Astrocyte (in vitro differentiated cells and primary cell): ENCODE results near the gene RAB40C. TPM values are rescaled to one million over a fixed set of nuclear protein-coding genes. Genes with fewer than 3 reads are reported as not detected.

Experiments used
- DNase-seq: peaks from one replicate; pipeline ENCODE4 v3.0.0-alpha.2; 2010; ENCODE audit warnings: low read depth
- FAIRE-seq: peaks from 2 replicates; lab custom pipeline; 2011; peaks lifted over from hg19 to GRCh38; lab: Jason Lieb, UNC
- H2AFZ ChIP-seq: 2 replicates; pipeline ENCODE4 v1.6.0; 2012; ENCODE audit warnings: low read depth, low read length, inconsistent platforms
- H3K27ac ChIP-seq: 2 replicates; pipeline ENCODE4 v1.5.1; 2011; ENCODE audit warnings: low read depth, low read length, inconsistent platforms
- H3K27me3 ChIP-seq: 2 replicates; pipeline ENCODE4 v1.6.0; 2011; ENCODE audit warnings: low read length, inconsistent platforms; ENCODE audit not compliant: insufficient read depth
- H3K36me3 ChIP-seq: 2 replicates; pipeline ENCODE4 v1.5.1; 2011; ENCODE audit warnings: low read length, inconsistent platforms; ENCODE audit not compliant: insufficient read depth
- H3K4me1 ChIP-seq: 2 replicates; pipeline ENCODE4 v1.5.1; 2011; ENCODE audit warnings: low read length, inconsistent platforms; ENCODE audit not compliant: insufficient read depth
- H3K4me2 ChIP-seq: 2 replicates; pipeline ENCODE4 v1.6.0; 2012; ENCODE audit warnings: low read length, inconsistent platforms
- H3K4me3 ChIP-seq: 2 replicates; pipeline ENCODE4 v1.5.1; 2011; ENCODE audit warnings: low read depth, mild to moderate bottlenecking, low read length, inconsistent platforms; ENCODE audit not compliant: insufficient read depth
- H3K79me2 ChIP-seq: 2 replicates; pipeline ENCODE4 v1.6.0; 2012; ENCODE audit warnings: mild to moderate bottlenecking, low read length, inconsistent platforms; ENCODE audit not compliant: insufficient read depth
- H3K9ac ChIP-seq: 2 replicates; pipeline ENCODE4 v1.6.0; 2012; ENCODE audit warnings: mild to moderate bottlenecking, low read length, inconsistent platforms
- H3K9me3 ChIP-seq: 2 replicates; pipeline ENCODE4 v1.5.1; 2012; ENCODE audit warnings: low read depth, mild to moderate bottlenecking, low read length, inconsistent platforms; ENCODE audit not compliant: insufficient read depth
- H4K20me1 ChIP-seq: 2 replicates; pipeline ENCODE4 v1.6.0; 2012; ENCODE audit warnings: low read length, inconsistent platforms; ENCODE audit not compliant: insufficient read depth
- H3K27ac Mint-ChIP-seq: one replicate; pipeline ENCODE4 v1.8.0; 2021; ENCODE audit warnings: mild to moderate bottlenecking, mixed read lengths; ENCODE audit not compliant: unreplicated experiment
- H3K27me3 Mint-ChIP-seq: one replicate; pipeline ENCODE4 v1.8.0; 2021; ENCODE audit warnings: low read depth, mixed read lengths; ENCODE audit not compliant: unreplicated experiment
- H3K36me3 Mint-ChIP-seq: one replicate; pipeline ENCODE4 v1.8.0; 2021; ENCODE audit warnings: low read depth, mixed read lengths; ENCODE audit not compliant: unreplicated experiment
- H3K4me1 Mint-ChIP-seq: one replicate; pipeline ENCODE4 v1.8.0; 2021; ENCODE audit warnings: low read depth, mixed read lengths; ENCODE audit not compliant: unreplicated experiment
- H3K4me3 Mint-ChIP-seq: one replicate; pipeline ENCODE4 v1.8.0; 2021; ENCODE audit warnings: mild to moderate bottlenecking, moderate library complexity, mixed read lengths; ENCODE audit not compliant: unreplicated experiment
- H3K9me3 Mint-ChIP-seq: one replicate; pipeline ENCODE4 v1.8.0; 2021; ENCODE audit warnings: mild to moderate bottlenecking, mixed read lengths; ENCODE audit not compliant: unreplicated experiment
- CTCF ChIP-seq: IDR thresholded peaks from 2 replicates; pipeline ENCODE4 v1.5.1; 2011; ENCODE audit warnings: low read depth, mild to moderate bottlenecking, inconsistent platforms, low read length, moderate library complexity; ENCODE audit not compliant: insufficient read depth
- EZH2 ChIP-seq: IDR thresholded peaks from 2 replicates; pipeline ENCODE4 v1.6.1; 2012; ENCODE audit warnings: mild to moderate bottlenecking, low read length, inconsistent platforms; ENCODE audit not compliant: insufficient read depth
- total RNA-seq: library from RNA; stranded (reverse); gene quantifications from 2 replicates; pipeline ENCODE4 v1.2.1, GENCODE V29; 2021

Gene RAB40C
- total RNA-seq, 1 donor from 2014 or later, result 13.0 TPM

GRCh38 chr16:580946-581498 is 8.8 kb upstream of the RAB40C start:
- Histone ChIP-seq H3K27ac (no peak overlapping the region), H3K4me2 (no peak overlapping the region), H3K4me3 (no peak overlapping the region), H2AFZ (no peak overlapping the region), H3K4me1 (no peaks in the 10 kb centered on the region), H3K36me3 (no peaks in the 10 kb centered on the region), H3K9me3 (no peaks in the 10 kb centered on the region), H3K9ac (no peak overlapping the region), H4K20me1 (peaks cover 6% of the 10 kb centered on the region), H3K79me2 (no peaks in the 10 kb centered on the region), H3K27me3 (no peaks in the 10 kb centered on the region)
- H3K27me3 Mint-ChIP-seq, result no peaks in the 10 kb centered on the region
- no peak overlapping the region for H3K27ac Mint-ChIP-seq
- DNase-seq, result no peak
- TF ChIP-seq EZH2 (no peak), CTCF (no peak)
- FAIRE-seq, result no peak
- H3K9me3 Mint-ChIP-seq, result no peaks in the 10 kb centered on the region
- H3K4me1 Mint-ChIP-seq, result peaks cover 5% of the 10 kb centered on the region
- H3K36me3 Mint-ChIP-seq, result no peaks in the 10 kb centered on the region
- H3K4me3 Mint-ChIP-seq, result no peak overlapping the region

- H3K36me3 ChIP-seq, result no peaks in the 10 kb centered on the region
- H3K27ac ChIP-seq, result no peak overlapping the region
- peaks cover 2% of the 10 kb centered on the region for H3K79me2 ChIP-seq
- FAIRE-seq (no peak), DNase-seq (no peak)
- Mint-ChIP-seq H3K4me3 (no peak overlapping the region), H3K27ac (no peak overlapping the region), H3K27me3 (no peaks in the 10 kb centered on the region), H3K4me1 (no peaks in the 10 kb centered on the region), H3K9me3 (no peaks in the 10 kb centered on the region), H3K36me3 (no peaks in the 10 kb centered on the region)
- no peak for TF ChIP-seq CTCF
- no peak for TF ChIP-seq EZH2
- no peaks in the 10 kb centered on the region for H3K9me3 ChIP-seq
- H3K4me1 ChIP-seq, result no peaks in the 10 kb centered on the region
- H3K9ac ChIP-seq, result no peak overlapping the region
- H4K20me1 ChIP-seq, result peaks cover 17% of the 10 kb centered on the region
- H3K4me3 ChIP-seq, result no peak overlapping the region
- no peak overlapping the region for H2AFZ ChIP-seq
- H3K4me2 ChIP-seq, result no peak overlapping the region
- no peaks in the 10 kb centered on the region for H3K27me3 ChIP-seq
These were observed 7.7 kb upstream of the RAB40C start for GRCh38 chr16:582218-582613.

GRCh38 chr16:582614-583331 is 7.1 kb upstream of the RAB40C start:
- FAIRE-seq (no peak), DNase-seq (no peak)
- H3K27me3 Mint-ChIP-seq, result no peaks in the 10 kb centered on the region
- H3K4me3 Mint-ChIP-seq, result no peak overlapping the region
- Histone ChIP-seq H3K4me3 (no peak overlapping the region), H3K36me3 (no peaks in the 10 kb centered on the region), H3K9ac (no peak overlapping the region), H3K79me2 (peaks cover 8% of the 10 kb centered on the region), H3K27me3 (no peaks in the 10 kb centered on the region), H3K4me2 (no peak overlapping the region), H3K4me1 (peaks cover 2% of the 10 kb centered on the region), H3K9me3 (no peaks in the 10 kb centered on the region), H2AFZ (no peak overlapping the region), H4K20me1 (peaks cover 21% of the 10 kb centered on the region), H3K27ac (no peak overlapping the region)
- H3K4me1 Mint-ChIP-seq, result peaks cover 2% of the 10 kb centered on the region
- no peak overlapping the region for H3K27ac Mint-ChIP-seq
- H3K9me3 Mint-ChIP-seq, result no peaks in the 10 kb centered on the region
- no peaks in the 10 kb centered on the region for H3K36me3 Mint-ChIP-seq
- TF ChIP-seq EZH2 (no peak), CTCF (no peak)
